NCI-H345 treated with DMSO at 0.1 percent for 48 hours (cell line): ENCODE data around the gene BCL11B.

Experiments
- DNase-seq: peaks from one replicate; lab custom pipeline; 2025; ENCODE audit not compliant: unreplicated experiment; lab: John Stamatoyannopoulos, UW

The BCL11B gene

GRCh38 chr14:99287269-99287942, 15.4 kb upstream of the BCL11B start:
- DNase-seq: no peak

- DNase-seq: no peak
These were observed 14.8 kb upstream of the BCL11B start for GRCh38 chr14:99286761-99287160.

GRCh38 chr14:99284254-99285004, 12.4 kb upstream of the BCL11B start:
- DNase-seq: no peak

GRCh38 chr14:99282261-99283050, 10.5 kb upstream of the BCL11B start:
- no peak for DNase-seq

- DNase-seq: no peak
These were observed 9.4 kb upstream of the BCL11B start for GRCh38 chr14:99281396-99281795.

GRCh38 chr14:99280852-99281251, 8.9 kb upstream of the BCL11B start:
- DNase-seq: no peak

GRCh38 chr14:99280066-99280731, 8.2 kb upstream of the BCL11B start:
- no peak for DNase-seq

GRCh38 chr14:99278836-99279235, 6.8 kb upstream of the BCL11B start:
- DNase-seq: no peak

GRCh38 chr14:99277530-99277929, 5.5 kb upstream of the BCL11B start:
- DNase-seq: no peak

- no peak for DNase-seq
These were observed 4.5 kb upstream of the BCL11B start for GRCh38 chr14:99276482-99276881.

GRCh38 chr14:99275222-99275584, 3.2 kb upstream of the BCL11B start:
- DNase-seq: no peak

GRCh38 chr14:99274346-99275221, 2.6 kb upstream of the BCL11B start:
- peak; percentile 72 for DNase-seq

- DNase-seq: peak; percentile 29
These were observed 1.9 kb upstream of the BCL11B start for GRCh38 chr14:99273766-99274345.

- DNase-seq: peak; percentile 80
These were observed 1.1 kb upstream of the BCL11B start for GRCh38 chr14:99272899-99273765.

- DNase-seq: peak; percentile 68
These were observed 568 bp upstream of the BCL11B start for GRCh38 chr14:99272632-99272898.

- DNase-seq: no peak
These were observed 616 bp downstream of the BCL11B start for GRCh38 chr14:99271221-99271941.

- DNase-seq: peak; percentile 15
These were observed 1.4 kb downstream of the BCL11B start for GRCh38 chr14:99270458-99271220.
